HUES48 (cell line): ENCODE results near the gene ANKS1B.

Source experiments
- H3K27ac ChIP-seq: one replicate; pipeline ENCODE4 v1.7.0; 2013; ENCODE audit warnings: low read depth, low read length, inconsistent platforms
- H3K27me3 ChIP-seq: 2 replicates; pipeline ENCODE4 v1.6.1; 2013; ENCODE audit warnings: mild to moderate bottlenecking, low read length; ENCODE audit not compliant: control insufficient read depth, insufficient read depth
- H3K36me3 ChIP-seq: 2 replicates; pipeline ENCODE4 v1.6.1; 2013; ENCODE audit warnings: low read length; ENCODE audit not compliant: control insufficient read depth, insufficient read depth
- H3K4me1 ChIP-seq: 2 replicates; pipeline ENCODE4 v1.6.1; 2013; ENCODE audit warnings: mild to moderate bottlenecking, low read length; ENCODE audit not compliant: control insufficient read depth, insufficient read depth
- H3K4me3 ChIP-seq: 2 replicates; pipeline ENCODE4 v1.5.1; 2013; ENCODE audit warnings: mild to moderate bottlenecking, low read depth, low read length
- H3K9ac ChIP-seq: 2 replicates; pipeline ENCODE4 v1.6.1; 2013; ENCODE audit warnings: mild to moderate bottlenecking, low read depth, low read length, moderate library complexity
- H3K9me3 ChIP-seq: 2 replicates; pipeline ENCODE4 v1.6.1; 2013; ENCODE audit warnings: low read length; ENCODE audit not compliant: control insufficient read depth, insufficient read depth

The ANKS1B gene

DNA sequence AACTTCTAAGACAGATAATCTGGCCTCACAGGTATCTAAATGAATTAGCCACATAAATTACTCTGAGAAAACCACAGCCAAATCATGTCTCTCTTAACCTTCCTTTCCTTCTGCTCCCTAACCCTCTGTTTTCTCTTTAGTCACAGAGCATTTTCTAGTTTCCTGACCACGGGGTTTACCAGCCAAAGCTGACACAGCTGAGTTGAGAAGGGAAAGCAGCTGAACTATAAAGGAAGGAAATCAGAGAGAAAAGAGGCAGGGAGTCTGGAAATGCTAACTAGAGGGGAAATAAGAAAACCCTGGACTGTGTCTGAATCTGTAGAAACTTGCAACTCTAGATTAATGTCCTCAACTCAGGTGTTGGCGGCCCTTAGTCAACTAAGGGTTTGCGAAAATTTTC is 24.4 kb downstream of the ANKS1B start:
- Histone ChIP-seq H3K9me3 (no peaks in the 10 kb centered on the region), H3K27ac (no peak overlapping the region), H3K4me3 (no peak overlapping the region), H3K36me3 (no peaks in the 10 kb centered on the region), H3K4me1 (no peaks in the 10 kb centered on the region), H3K27me3 (no peaks in the 10 kb centered on the region), H3K9ac (no peak overlapping the region)

GRCh38 chr12:99959549-99960170 is 25.1 kb downstream of the ANKS1B start:
- H3K27me3 ChIP-seq = no peaks in the 10 kb centered on the region
- H3K36me3 ChIP-seq = no peaks in the 10 kb centered on the region
- no peak overlapping the region for H3K4me3 ChIP-seq
- H3K27ac ChIP-seq = no peak overlapping the region
- H3K9me3 ChIP-seq = no peaks in the 10 kb centered on the region
- no peak overlapping the region for H3K9ac ChIP-seq
- H3K4me1 ChIP-seq = no peaks in the 10 kb centered on the region

DNA sequence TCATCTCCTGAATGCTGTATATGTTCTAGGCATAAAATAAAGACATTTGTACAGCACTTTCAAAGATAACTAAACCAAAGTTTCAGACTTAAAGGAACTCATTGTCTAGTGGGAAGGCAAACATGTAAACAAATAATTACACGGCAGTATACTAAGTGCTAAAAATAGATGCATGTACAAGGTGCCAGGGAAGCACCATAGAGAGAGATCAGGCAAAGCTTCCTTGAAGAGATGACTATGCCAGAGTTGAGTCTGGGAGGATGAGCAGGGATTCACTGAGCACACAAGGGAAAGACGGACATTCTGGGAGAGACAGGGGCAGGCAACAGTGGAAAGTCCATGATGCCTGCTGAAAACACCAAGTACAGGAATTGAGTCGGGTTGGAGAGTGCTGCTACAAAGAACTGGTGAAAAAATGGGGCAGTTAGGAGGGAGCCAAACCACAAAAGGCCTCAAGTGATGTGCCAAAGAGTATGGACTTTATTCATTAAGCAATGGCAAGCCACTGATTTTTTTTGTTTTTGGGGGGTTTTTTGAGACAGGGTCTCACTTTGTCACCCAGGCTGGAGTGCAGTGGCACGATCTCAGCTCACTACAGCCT is 26.8 kb downstream of the ANKS1B start:
- Histone ChIP-seq H3K36me3 (no peaks in the 10 kb centered on the region), H3K9me3 (no peaks in the 10 kb centered on the region), H3K27ac (no peak overlapping the region), H3K9ac (no peak overlapping the region), H3K4me1 (no peaks in the 10 kb centered on the region), H3K27me3 (no peaks in the 10 kb centered on the region), H3K4me3 (no peak overlapping the region)

- Histone ChIP-seq H3K9ac (no peak overlapping the region), H3K36me3 (no peaks in the 10 kb centered on the region), H3K4me3 (no peak overlapping the region), H3K9me3 (no peaks in the 10 kb centered on the region), H3K27ac (no peak overlapping the region), H3K4me1 (no peaks in the 10 kb centered on the region), H3K27me3 (no peaks in the 10 kb centered on the region)
Observed at GRCh38 chr12:99954724-99955123, 30.0 kb downstream of the ANKS1B start.

DNA sequence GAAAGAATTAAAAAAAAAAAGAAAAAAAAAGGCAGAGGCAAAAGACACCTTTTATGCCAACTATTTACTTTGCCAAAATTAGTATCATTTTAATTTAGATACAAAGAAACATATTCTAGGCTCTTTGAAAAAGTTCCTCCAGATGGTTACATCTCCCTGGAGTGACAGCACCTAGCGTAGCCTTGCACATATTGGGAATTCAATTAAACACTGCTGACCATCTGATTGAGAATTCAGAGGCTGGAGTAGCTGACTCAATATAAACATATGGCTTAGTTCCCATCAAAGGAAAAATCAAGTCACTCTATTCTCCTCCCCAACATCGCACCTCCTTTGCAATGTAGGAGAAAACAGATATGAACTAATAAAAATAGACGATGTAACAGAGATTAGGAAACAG is 36.4 kb downstream of the ANKS1B start:
- no peak overlapping the region for H3K9ac ChIP-seq

GRCh38 chr12:99946131-99946530 is 38.6 kb downstream of the ANKS1B start:
- H3K4me1 ChIP-seq = no peaks in the 10 kb centered on the region
- H3K27me3 ChIP-seq = no peaks in the 10 kb centered on the region
- H3K9me3 ChIP-seq = no peaks in the 10 kb centered on the region
- H3K4me3 ChIP-seq = no peak overlapping the region
- no peak overlapping the region for H3K9ac ChIP-seq
- H3K27ac ChIP-seq = no peak overlapping the region
- no peaks in the 10 kb centered on the region for H3K36me3 ChIP-seq

More for the DNA sequence above, 36.4 kb downstream of the ANKS1B start:
- Histone ChIP-seq H3K4me3 (no peak overlapping the region), H3K36me3 (no peaks in the 10 kb centered on the region), H3K27me3 (no peaks in the 10 kb centered on the region), H3K4me1 (no peaks in the 10 kb centered on the region), H3K27ac (no peak overlapping the region), H3K9me3 (no peaks in the 10 kb centered on the region)

DNA sequence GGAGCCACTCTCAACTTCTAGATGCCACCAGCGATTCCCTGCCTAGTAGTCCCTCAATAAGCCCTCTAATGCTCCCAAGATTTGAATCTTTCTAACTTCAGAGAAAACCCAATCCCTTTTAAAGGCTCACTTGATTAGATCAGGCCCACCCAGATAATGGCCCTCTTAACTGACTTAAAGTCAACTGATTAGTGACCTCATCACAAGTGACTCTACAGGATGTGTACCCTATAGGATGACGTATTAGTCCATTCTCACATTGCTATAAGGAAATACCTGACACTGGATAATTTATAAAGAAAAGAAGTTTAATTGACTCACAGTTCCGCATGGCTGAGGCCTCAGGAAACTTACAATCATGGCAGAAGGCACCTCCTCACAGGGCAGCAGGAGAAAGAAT is 49.1 kb downstream of the ANKS1B start:
- Histone ChIP-seq H3K27me3 (no peaks in the 10 kb centered on the region), H3K9me3 (no peaks in the 10 kb centered on the region), H3K4me3 (no peak overlapping the region), H3K36me3 (no peaks in the 10 kb centered on the region), H3K27ac (no peak overlapping the region), H3K4me1 (no peaks in the 10 kb centered on the region), H3K9ac (no peak overlapping the region)

- no peaks in the 10 kb centered on the region for H3K27me3 ChIP-seq
- H3K36me3 ChIP-seq = no peaks in the 10 kb centered on the region
- H3K4me1 ChIP-seq = no peaks in the 10 kb centered on the region
- no peak overlapping the region for H3K4me3 ChIP-seq
- no peaks in the 10 kb centered on the region for H3K9me3 ChIP-seq
- H3K27ac ChIP-seq = no peak overlapping the region
- no peak overlapping the region for H3K9ac ChIP-seq
Observed at GRCh38 chr12:99926511-99927169, 58.1 kb downstream of the ANKS1B start.

- H3K9ac ChIP-seq = no peak overlapping the region
- no peaks in the 10 kb centered on the region for H3K4me1 ChIP-seq
- no peaks in the 10 kb centered on the region for H3K27me3 ChIP-seq
- H3K4me3 ChIP-seq = no peak overlapping the region
- no peak overlapping the region for H3K27ac ChIP-seq
- no peaks in the 10 kb centered on the region for H3K36me3 ChIP-seq
- H3K9me3 ChIP-seq = no peaks in the 10 kb centered on the region
Observed at GRCh38 chr12:99920353-99920960, 64.3 kb downstream of the ANKS1B start.

GRCh38 chr12:99917711-99918402 is 66.9 kb downstream of the ANKS1B start:
- H3K9ac ChIP-seq = no peak overlapping the region
- no peaks in the 10 kb centered on the region for H3K9me3 ChIP-seq
- no peaks in the 10 kb centered on the region for H3K4me1 ChIP-seq
- H3K27ac ChIP-seq = no peak overlapping the region
- no peaks in the 10 kb centered on the region for H3K36me3 ChIP-seq
- H3K27me3 ChIP-seq = no peaks in the 10 kb centered on the region
- H3K4me3 ChIP-seq = no peak overlapping the region

DNA sequence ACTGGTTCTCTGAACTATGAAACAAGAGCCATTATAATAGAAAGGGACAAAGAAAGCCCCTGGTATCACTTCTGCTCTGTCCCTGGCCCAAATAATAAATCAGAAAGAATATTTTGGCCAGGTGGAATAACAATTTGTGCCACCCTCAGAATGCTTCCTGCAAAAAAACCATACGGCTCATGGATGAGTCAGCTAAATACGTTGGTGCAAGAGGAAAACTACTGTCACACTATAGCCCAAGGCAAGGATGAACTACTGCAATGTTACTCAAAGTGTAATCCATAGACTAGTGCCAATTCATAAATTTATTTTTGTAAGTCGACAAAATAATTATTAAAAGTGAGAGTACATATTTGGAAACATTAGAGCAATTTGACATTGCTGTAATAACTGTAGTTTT is 68.2 kb downstream of the ANKS1B start:
- H3K36me3 ChIP-seq = no peaks in the 10 kb centered on the region
- no peak overlapping the region for H3K27ac ChIP-seq

More for the DNA sequence above, 68.2 kb downstream of the ANKS1B start:
- H3K9me3 ChIP-seq = no peaks in the 10 kb centered on the region
- no peaks in the 10 kb centered on the region for H3K27me3 ChIP-seq
- H3K4me1 ChIP-seq = no peaks in the 10 kb centered on the region
- no peak overlapping the region for H3K9ac ChIP-seq
- no peak overlapping the region for H3K4me3 ChIP-seq
